ENCODE results near the gene POLD2. TPM values are rescaled to one million over a fixed set of nuclear protein-coding genes. Genes with fewer than 3 reads are reported as not detected.

The POLD2 gene
- total and polyA plus RNA-seq, 2 of the 13 experiments (the other 11 are each of a cell fraction or from before 2014, with no cell fraction given): 87.6 to 95.1 TPM

DNA sequence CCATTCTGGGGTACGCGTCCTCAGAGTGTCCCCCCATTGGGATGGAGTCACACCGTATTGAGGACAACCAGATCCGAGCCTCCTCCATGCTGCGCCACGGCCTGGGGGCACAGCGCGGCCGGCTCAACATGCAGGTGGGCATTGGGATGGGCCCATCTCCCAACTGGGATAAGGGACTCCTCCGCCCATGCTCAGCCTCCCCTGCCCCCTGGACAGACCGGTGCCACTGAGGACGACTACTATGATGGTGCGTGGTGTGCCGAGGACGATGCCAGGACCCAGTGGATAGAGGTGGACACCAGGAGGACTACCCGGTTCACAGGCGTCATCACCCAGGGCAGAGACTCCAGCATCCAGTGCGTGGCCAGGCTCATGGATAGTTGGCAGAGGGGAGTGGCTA is 13.4 kb downstream of the POLD2 start (continued):
- TF ChIP-seq ZNF720 (CRISPR knock-in tag; IDR thresholded peaks at IDR 0.05) (no peak), ZFP36L2 (CRISPR knock-in tag; IDR thresholded peaks at IDR 0.05) (no peak), CHD2 (IDR thresholded peaks at IDR 0.05; ENCODE audit: low read depth, low read length) (no peak), FOSL1 (CRISPR knock-in tag; IDR thresholded peaks at IDR 0.05; ENCODE audit: borderline replicate concordance) (no peak)

DNA sequence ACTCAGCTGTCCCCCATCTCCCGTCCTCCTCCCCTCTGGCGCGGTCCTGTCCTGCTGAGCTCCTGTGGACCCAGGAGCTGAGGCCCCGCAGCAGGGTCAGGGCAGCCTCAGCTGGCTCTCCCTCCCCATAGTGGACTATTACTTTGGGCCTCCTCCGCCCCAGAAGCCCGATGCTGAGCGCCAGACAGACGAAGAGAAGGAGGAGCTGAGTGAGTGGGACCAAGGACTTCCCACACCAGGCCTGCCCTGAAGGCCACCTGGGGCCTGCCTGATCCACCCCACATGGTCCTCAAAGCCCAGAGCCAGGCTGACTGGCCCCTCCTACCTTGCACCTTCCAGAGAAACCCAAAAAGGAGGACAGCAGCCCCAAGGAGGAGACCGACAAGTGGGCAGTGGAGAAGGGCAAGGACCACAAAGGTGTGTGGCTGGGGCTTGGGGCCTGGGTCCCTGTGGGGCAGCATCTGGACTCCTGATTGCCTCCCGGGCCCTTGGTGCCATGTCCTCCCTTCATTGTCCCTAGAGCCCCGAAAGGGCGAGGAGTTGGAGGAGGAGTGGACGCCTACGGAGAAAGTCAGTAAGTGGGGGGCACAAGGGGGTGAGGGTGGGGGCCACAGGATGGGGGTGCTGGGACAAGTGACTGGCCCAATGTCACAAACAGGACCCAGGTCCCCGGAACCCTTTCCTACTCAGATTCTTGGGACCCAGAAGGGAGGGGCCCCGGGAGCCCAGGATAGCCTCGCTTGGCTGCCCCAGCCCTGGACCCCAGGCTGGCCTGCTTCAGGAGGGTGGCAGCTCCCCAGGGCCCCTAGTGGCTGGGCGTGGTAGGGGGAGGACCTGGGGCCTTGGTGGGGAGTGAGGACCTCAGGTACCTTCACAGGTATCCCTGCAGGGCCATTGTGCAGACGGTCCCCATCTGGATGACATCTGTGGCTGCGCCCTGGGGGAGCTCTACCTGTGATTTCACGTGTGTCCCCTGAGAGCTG is 14.3 kb downstream of the POLD2 start:
- ATAC-seq (peak; percentile 43), FAIRE-seq (no peak), DNase-seq (ENCODE audit: low spot score) (no peak)
- CTCF ChIA-PET (ENCODE audit: low intra/inter-chr PET ratio, low total read pairs): no interaction called here
- TF ChIP-seq SP5 (CRISPR knock-in tag; IDR thresholded peaks at IDR 0.05; ENCODE audit: borderline replicate concordance, low read depth): no peak
- no peak for TF ChIP-seq PHB2 (IDR thresholded peaks at IDR 0.05; ENCODE audit: partially characterized antibody)
- no peak for TF ChIP-seq ATF7-NPFF (CRISPR knock-in tag; IDR thresholded peaks at IDR 0.05; ENCODE audit: low read depth)
- no peak for TF ChIP-seq ZNF7 (CRISPR knock-in tag; IDR thresholded peaks at IDR 0.05)
- TF ChIP-seq ZNF891 (CRISPR knock-in tag; IDR thresholded peaks at IDR 0.05): no peak
- TF ChIP-seq RFXAP (CRISPR knock-in tag; IDR thresholded peaks at IDR 0.05; ENCODE audit: borderline replicate concordance): no peak
- TF ChIP-seq, protein P1, sequence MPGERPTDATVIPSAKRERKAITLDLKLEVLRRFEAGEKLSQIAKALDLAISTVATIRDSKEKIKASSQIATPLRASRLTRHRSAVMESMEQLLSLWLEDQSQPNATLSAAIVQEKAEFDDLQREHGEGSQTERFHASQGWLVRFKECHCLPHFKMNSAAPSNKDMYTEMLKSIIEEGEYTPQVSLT (CRISPR knock-in tag; IDR thresholded peaks at IDR 0.05; ENCODE audit: borderline replicate concordance, low read depth): no peak
- TF ChIP-seq, protein P2, sequence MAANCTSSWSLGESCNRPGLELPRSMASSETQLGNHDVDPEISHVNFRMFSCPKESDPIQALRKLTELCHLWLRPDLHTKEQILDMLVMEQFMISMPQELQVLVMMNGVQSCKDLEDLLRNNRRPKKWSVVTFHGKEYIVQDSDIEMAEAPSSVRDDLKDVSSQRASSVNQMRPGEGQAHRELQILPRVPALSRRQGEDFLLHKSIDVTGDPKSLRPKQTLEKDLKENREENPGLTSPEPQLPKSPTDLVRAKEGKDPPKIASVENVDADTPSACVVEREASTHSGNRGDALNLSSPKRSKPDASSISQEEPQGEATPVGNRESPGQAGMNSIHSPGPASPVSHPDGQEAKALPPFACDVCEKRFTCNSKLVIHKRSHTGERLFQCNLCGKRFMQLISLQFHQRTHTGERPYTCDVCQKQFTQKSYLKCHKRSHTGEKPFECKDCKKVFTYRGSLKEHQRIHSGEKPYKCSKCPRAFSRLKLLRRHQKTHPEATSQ (CRISPR knock-in tag; IDR thresholded peaks at IDR 0.05; ENCODE audit: borderline replicate concordance): no peak
- TF ChIP-seq BORCS8-MEF2B (CRISPR knock-in tag; IDR thresholded peaks at IDR 0.05): no peak
- no peak for TF ChIP-seq MYC (CRISPR knock-in tag; IDR thresholded peaks at IDR 0.05; ENCODE audit: borderline replicate concordance)
- TF ChIP-seq, protein P3, sequence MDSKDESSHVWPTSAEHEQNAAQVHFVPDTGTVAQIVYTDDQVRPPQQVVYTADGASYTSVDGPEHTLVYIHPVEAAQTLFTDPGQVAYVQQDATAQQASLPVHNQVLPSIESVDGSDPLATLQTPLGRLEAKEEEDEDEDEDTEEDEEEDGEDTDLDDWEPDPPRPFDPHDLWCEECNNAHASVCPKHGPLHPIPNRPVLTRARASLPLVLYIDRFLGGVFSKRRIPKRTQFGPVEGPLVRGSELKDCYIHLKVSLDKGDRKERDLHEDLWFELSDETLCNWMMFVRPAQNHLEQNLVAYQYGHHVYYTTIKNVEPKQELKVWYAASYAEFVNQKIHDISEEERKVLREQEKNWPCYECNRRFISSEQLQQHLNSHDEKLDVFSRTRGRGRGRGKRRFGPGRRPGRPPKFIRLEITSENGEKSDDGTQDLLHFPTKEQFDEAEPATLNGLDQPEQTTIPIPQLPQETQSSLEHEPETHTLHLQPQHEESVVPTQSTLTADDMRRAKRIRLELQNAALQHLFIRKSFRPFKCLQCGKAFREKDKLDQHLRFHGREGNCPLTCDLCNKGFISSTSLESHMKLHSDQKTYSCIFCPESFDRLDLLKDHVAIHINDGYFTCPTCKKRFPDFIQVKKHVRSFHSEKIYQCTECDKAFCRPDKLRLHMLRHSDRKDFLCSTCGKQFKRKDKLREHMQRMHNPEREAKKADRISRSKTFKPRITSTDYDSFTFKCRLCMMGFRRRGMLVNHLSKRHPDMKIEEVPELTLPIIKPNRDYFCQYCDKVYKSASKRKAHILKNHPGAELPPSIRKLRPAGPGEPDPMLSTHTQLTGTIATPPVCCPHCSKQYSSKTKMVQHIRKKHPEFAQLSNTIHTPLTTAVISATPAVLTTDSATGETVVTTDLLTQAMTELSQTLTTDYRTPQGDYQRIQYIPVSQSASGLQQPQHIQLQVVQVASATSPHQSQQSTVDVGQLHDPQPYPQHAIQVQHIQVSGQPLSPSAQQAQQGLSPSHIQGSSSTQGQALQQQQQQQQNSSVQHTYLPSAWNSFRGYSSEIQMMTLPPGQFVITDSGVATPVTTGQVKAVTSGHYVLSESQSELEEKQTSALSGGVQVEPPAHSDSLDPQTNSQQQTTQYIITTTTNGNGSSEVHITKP (CRISPR knock-in tag; IDR thresholded peaks at IDR 0.05; ENCODE audit: low read depth): no peak
- Histone ChIP-seq H2AFZ (ENCODE audit: low read length) (no peak overlapping the region), H3K4me1 (ENCODE audit: insufficient read depth, low read length) (no peaks in the 10 kb centered on the region), H3K4me2 (ENCODE audit: low read depth, low read length) (no peak overlapping the region), H3K4me3 (replicated peaks in 1 of 3; ENCODE audit: insufficient read depth in 1 of 3, low read depth in 2 of 3, low read length in 3 of 3) (no peak overlapping the region), H3K27ac (ENCODE audit: extremely low read length, insufficient read depth, low read length) (no peak overlapping the region), H3K9me3 (ENCODE audit: low read length) (no peaks in the 10 kb centered on the region), H3K9ac (ENCODE audit: insufficient read depth, low read depth, low read length) (no peak overlapping the region), H3K36me3 (replicated peaks in 1 of 2; ENCODE audit: control insufficient read depth in 1 of 2, insufficient read depth in 2 of 2, low read length in 2 of 2) (no peaks in the 10 kb centered on the region), H3K79me2 (ENCODE audit: insufficient read depth, low read length) (no peaks in the 10 kb centered on the region), H4K20me1 (ENCODE audit: insufficient read depth, low read length) (no peaks in the 10 kb centered on the region), H3K27me3 (ENCODE audit: control insufficient read depth in 1 of 2, insufficient read depth in 2 of 2, low read length in 2 of 2) (peaks cover 10 to 35% of the 10 kb centered on the region in 2 experiments; a peak in 4 of 5 replicates)
- 46% methylated on average over 12 of the region's 21 CpGs for WGBS (ENCODE audit: low lambda C conversion rate)
- in situ Hi-C loops (cut with HindIII; ENCODE audit: extremely low pct_ligation_motif_present, low pct_unique_long_range_greater_than_20kb) (no loop called here), intact Hi-C loops (cut with micrococcal nuclease; ENCODE audit: unreplicated experiment) (no loop called here)
- no TSS peak for BruUV-seq (replicated peaks)
- POLR2A ChIA-PET: interaction anchor here (2.3 kb wide), 1 partner anchor 8 kb away, joined by 5 read pairs; no protein-coding TSS in a partner anchor
